NB4 (cell line): ENCODE results near the gene TANC1.
"Not testable (repeated sequence)": the region's sequence is repeated elsewhere in the genome, so short reads cannot be mapped to it uniquely, and the experiment has no call there.

Source experiments
- DNase-seq: peaks from one replicate; pipeline ENCODE4 v3.0.0; 2010; ENCODE audit warnings: low read depth
- H3K4me3 ChIP-seq: one replicate; pipeline ENCODE4 v1.5.1; 2011; ENCODE audit warnings: mild to moderate bottlenecking, low read depth, low read length, moderate library complexity
- CTCF ChIP-seq: IDR thresholded peaks from one replicate; pipeline ENCODE4 v1.5.1; 2012; ENCODE audit warnings: low read depth, low read length
- MAX ChIP-seq: IDR thresholded peaks from 2 replicates; pipeline ENCODE4 v1.6.1; 2011; ENCODE audit warnings: low read depth, low read length
- MYC ChIP-seq: IDR thresholded peaks from 2 replicates; pipeline ENCODE4 v1.6.1; 2011; ENCODE audit warnings: low read depth, low read length
- POLR2A ChIP-seq: IDR thresholded peaks from 2 replicates; pipeline ENCODE4 v1.6.1; 2011; ENCODE audit warnings: mild to moderate bottlenecking; ENCODE audit not compliant: insufficient read length; ENCODE audit errors: extremely low read depth

Gene TANC1

DNA sequence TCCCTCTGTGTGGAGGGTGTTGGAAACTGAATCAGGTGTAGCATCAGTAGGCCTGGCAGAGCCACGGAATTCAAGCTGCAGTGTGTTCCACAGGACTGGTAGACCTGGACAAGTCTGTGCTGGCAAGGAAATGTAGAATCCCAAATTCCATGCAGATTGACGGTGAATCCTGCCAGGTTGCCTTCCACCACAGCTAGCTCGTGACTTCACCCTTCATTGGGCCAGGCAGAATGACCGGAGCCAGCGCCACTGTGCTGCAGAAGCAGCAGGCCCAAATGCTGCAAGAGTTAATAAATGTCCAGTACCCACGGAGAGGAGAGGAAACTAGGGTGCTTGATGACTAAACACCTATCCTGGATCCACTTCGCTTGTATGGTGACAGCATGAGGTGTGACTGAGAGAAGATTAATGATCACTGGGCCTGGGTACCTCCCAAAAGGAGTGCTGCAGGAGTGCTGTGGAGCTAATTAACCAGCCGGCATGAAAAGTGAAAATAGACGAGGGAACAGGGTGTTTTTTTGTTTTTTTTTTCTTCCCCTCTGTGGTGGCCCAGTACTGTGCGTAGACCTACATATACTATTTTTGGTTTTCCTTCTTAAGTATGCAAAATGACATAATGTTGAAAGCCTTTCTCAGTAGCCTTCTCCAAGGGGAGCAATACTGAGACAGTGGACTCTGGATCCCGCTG, 122.2 kb downstream of the TANC1 start:
- no peak for DNase-seq
- H3K4me3 ChIP-seq, result no peak overlapping the region
- TF ChIP-seq POLR2A (no peak), CTCF (no peak)

DNA sequence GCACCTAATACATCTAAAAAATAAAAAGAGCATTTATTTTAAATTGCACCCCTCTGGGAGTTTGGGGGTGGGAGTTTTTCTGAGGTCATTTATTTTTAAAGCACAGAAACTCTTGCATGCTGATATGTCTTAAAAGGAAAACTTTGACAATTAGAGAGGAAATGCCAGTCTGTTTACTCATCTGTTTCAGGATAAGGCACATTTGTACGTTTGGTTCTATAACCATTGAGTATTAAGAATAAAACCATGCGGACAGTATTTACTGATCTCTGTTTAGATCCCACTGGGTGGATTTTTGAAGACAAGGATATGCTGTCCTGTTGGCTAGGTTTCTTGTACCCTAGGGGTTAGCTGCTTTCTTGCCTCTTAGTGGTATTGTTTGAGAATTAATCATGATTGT, 122.9 kb downstream of the TANC1 start:
- no peak overlapping the region for H3K4me3 ChIP-seq
- TF ChIP-seq POLR2A (no peak), CTCF (no peak), MYC (no peak), MAX (no peak)
- DNase-seq, result no peak

DNA sequence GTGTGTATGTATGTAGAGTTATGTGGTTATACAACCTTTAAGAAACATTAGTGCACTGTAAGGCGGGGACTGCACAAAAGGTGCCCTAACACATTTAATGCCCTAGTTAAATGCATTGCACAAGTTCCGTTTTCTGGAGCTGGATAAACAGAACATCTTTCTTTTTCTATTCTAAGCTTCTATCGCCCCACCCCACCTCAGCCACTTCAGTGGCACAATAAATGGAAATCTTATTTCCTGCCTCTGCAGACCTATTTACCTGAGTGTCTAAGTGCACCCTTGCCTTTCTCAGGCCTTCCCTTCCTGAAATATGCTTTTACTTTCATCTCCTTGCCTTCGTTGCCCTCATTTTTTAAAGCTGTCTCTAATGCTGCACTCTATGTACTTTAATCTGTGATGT, 123.5 kb downstream of the TANC1 start:
- no peak for TF ChIP-seq POLR2A
- TF ChIP-seq MYC, result 0 out of 2 replicates have a peak, but pooled peaks have one; percentile 19
- peak; percentile 38 for DNase-seq
- no peak overlapping the region for H3K4me3 ChIP-seq

DNA sequence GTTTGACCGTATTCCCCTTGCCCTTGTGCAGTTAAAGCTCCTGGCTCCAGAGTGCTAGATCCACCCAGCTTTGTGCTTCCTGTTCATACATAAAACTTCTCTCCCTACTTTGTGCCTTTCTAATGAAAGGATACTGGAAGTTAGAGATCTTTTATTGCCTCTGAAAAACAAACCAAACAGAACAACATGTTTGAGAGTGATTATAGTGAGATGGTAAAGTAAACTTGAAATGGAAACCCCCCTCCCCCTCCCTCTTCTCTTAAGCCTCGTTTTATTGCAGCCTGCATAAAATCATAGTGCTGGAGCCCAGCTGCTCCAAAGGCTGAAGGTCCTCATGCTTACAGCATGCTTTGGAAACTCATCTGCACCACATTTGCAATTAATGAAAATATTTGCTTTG, 125.1 kb downstream of the TANC1 start:
- TF ChIP-seq MYC (no peak), POLR2A (no peak), CTCF (no peak), MAX (no peak)
- H3K4me3 ChIP-seq, result no peak overlapping the region
- DNase-seq, result no peak

DNA sequence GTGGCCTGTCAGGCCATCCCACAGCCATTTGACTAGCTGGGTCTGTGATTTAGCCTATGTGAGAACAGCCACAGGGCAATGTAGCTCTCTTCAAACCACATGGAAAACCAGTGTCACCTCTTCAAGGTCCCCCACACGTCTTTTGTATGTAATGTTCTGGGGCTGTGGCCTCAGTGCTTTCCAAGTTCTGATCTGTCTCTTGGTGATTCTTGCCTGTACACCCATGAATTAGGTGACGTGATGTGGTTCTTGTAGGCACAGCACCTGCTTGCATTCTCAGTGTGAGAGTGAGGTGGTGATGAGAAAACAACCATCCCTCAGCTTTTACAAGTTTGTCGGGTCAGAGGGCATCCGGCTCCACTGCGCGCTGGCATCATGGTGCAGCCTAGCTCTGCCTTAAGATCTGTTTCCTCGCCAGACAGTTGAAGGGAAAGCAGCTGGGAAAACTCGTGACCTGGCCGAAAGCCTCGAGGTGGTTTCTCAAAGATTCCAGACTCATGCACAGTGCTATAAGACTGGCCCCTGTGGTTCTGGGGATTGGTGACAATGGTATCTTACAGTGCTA, 125.8 kb downstream of the TANC1 start:
- no peak for DNase-seq
- H3K4me3 ChIP-seq, result no peak overlapping the region
- no peak for TF ChIP-seq POLR2A
- no peak for TF ChIP-seq MYC
- TF ChIP-seq CTCF, result no peak
- TF ChIP-seq MAX, result no peak

DNA sequence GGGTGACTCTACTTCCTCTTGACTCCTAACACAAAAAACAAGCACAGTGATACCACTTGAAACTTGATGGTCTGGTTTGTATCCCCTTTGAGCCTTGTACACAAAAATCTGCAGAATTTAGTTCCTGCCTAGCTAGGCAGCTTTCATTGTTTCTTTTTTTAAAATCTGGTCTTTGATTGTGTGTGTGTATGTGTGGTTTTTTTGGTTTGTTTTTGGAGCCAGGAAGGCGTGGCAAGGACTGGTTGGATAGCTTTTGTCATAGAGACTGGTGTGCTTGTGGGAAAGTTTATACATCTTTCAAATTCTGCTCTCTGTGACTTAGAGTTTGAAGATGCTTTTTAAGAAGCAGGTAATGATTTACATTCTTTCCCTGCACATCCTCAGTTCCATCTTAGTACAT, 127.4 kb downstream of the TANC1 start:
- no peak for TF ChIP-seq MAX
- no peak for TF ChIP-seq MYC
- TF ChIP-seq CTCF, result no peak
- no peak for TF ChIP-seq POLR2A
- DNase-seq, result no peak
- no peak overlapping the region for H3K4me3 ChIP-seq

- not testable (repeated sequence) for DNase-seq, H3K4me3 ChIP-seq
Measured at GRCh38 chr2:159096302-159096855, 127.9 kb downstream of the TANC1 start.
